AG10803 (cell line): ENCODE results near the gene SLCO2B1.
"Not testable (repeated sequence)": the region's sequence is repeated elsewhere in the genome, so short reads cannot be mapped to it uniquely, and the experiment has no call there.

Source experiments
- DNase-seq: peaks from one replicate; pipeline ENCODE4 v3.0.0; 2010; ENCODE audit warnings: low read depth
- H3K4me3 ChIP-seq: 2 replicates; pipeline ENCODE4 v1.5.1; 2011; ENCODE audit warnings: mild to moderate bottlenecking, low read length, control low read depth
- CTCF ChIP-seq: conservative IDR thresholded peaks from 2 replicates; pipeline ENCODE4 v1.5.1; 2011; ENCODE audit warnings: mild to moderate bottlenecking, low read length, control low read depth, inconsistent platforms

The SLCO2B1 gene

GRCh38 chr11:75150879-75151278 is at the start of gene SLCO2B1:
TSS of gene SLCO2B1 (plus strand) at chr11:75151107. CDS start at chr11:75151382, 275 bp downstream.
- H3K4me3 ChIP-seq = no peak within 1 kb of the TSS
- TF ChIP-seq CTCF = no peak
- DNase-seq = no peak

GRCh38 chr11:75101424-75102128 is 49.3 kb upstream of the SLCO2B1 start:
- no peak for DNase-seq
- H3K4me3 ChIP-seq = no peak overlapping the region
- TF ChIP-seq CTCF = no peak

GRCh38 chr11:75103380-75104026 is 47.4 kb upstream of the SLCO2B1 start:
- no peak overlapping the region for H3K4me3 ChIP-seq
- peak; percentile 48 for DNase-seq
- no peak; the same call in 1 of the 2 replicates for TF ChIP-seq CTCF

- no peak for TF ChIP-seq CTCF
- H3K4me3 ChIP-seq = no peak overlapping the region
- DNase-seq = no peak
These were observed 45.4 kb upstream of the SLCO2B1 start for GRCh38 chr11:75105462-75105925.

GRCh38 chr11:75105967-75106681 is 44.8 kb upstream of the SLCO2B1 start:
- not testable (repeated sequence) for H3K4me3 ChIP-seq, DNase-seq

GRCh38 chr11:75107187-75107586 is 43.7 kb upstream of the SLCO2B1 start:
- TF ChIP-seq CTCF = no peak
- DNase-seq = no peak

GRCh38 chr11:75112200-75112599 is 38.7 kb upstream of the SLCO2B1 start:
- no peak for TF ChIP-seq CTCF
- no peak overlapping the region for H3K4me3 ChIP-seq
- DNase-seq = no peak

More at GRCh38 chr11:75107187-75107586, 43.7 kb upstream of the SLCO2B1 start:
- H3K4me3 ChIP-seq = no peak overlapping the region
